GM18858 (cell line): Measurements from ENCODE around the gene PBX2.
A peak's percentile ranks its signal among the peaks of the same experiment; 100 is the strongest.
"Not testable (repeated sequence)": the region's sequence is repeated elsewhere in the genome, so short reads cannot be mapped to it uniquely, and the experiment has no call there.

Source experiments
- ATAC-seq: cut with Tn5 transposase; IDR thresholded peaks from one replicate; pipeline ENCODE4 v1.9.1; 2021; ENCODE audit not compliant: unreplicated experiment

Gene PBX2

DNA sequence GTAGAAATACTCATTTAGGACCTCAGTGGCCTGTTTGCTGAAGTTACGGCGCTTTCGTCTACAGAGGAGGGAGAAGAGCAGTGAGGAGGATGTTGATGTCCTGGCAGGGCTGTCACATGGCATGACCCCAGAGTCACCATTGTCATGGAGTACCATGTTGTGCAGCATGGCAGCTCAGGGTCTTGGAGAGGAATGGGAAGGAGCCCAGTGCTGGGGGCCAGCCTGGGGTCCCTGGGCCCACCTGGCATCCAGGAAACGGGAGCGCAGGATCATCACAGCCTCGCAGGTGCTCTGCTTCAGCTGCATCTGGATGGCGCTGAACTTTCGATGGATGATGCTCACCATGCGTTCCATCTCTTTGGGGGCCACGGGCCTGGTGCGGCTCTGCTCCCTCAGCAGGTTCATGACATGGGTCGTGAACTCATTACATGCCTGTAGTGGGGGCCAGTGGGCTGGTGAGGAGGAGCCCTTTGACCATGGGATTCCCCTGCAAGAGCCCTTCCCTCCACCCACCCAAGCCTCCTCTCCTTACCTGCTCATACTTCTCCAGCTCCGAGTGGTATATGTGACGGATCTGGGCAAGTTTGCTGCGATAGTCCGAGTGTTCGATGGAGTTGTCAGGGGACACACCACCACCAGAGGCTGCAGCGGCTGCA, 2.1 kb downstream of the PBX2 start:
- ATAC-seq = not testable (repeated sequence)

- no peak for ATAC-seq
Measured at GRCh38 chr6:32187009-32187709, 2.8 kb downstream of the PBX2 start.

GRCh38 chr6:32186151-32186840, 3.7 kb downstream of the PBX2 start:
- ATAC-seq = not testable (repeated sequence)

DNA sequence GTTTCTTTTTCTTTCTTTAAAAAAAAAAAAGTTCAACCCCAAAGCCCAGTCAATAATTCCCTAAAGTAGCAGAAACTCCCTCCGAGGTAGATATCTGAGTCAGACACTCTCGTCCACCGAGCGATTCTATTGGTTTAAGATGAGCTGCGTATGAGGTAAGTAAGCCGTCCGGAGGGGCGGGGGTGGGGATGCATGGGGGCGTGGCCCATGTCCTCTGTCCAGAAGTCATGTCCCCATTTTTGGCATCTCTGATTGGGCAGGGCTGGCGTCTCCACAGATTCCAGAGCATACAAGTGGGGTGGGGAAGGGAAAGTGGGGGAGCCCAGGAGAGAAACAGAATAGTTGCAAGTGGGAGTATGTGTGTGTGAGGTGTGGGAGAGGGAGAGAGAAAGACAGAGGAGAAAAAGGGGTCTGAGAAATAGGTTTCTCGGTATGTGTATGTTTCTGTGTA, 4.3 kb downstream of the PBX2 start:
- not testable (repeated sequence) for ATAC-seq

DNA sequence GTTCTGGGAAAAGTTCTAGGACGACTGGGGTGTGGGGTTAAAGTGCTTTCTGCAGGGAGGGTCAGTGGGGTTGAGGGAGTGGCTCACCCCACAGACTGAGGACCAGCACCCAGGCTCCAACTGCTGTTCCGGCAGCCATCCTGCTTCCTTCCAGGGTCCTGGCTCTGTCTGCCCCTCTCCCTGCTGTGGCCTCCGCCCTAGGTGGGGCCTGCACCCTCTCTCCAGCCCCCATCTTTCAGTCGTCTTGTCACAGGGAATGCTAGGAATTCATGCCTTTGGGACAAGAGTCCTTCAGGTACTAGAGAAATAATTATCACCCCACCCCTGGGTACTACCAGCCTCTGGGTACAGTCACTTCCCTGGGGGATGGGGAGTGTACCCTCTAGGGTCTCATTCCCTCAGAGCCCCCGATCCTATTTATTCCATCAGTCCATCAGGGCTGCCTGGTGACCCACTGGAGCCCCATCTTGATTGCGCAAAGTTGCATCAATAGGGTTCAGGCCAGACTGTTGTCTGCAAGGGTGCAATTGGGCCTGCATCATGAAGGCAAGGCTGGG, 5.8 kb downstream of the PBX2 start, which contains the start of gene AGER:
TSS of gene AGER (minus strand) at position 170 of the 557 bp plus-strand sequence. CDS start at position 139, 31 bp downstream.
- ATAC-seq = no peak

DNA sequence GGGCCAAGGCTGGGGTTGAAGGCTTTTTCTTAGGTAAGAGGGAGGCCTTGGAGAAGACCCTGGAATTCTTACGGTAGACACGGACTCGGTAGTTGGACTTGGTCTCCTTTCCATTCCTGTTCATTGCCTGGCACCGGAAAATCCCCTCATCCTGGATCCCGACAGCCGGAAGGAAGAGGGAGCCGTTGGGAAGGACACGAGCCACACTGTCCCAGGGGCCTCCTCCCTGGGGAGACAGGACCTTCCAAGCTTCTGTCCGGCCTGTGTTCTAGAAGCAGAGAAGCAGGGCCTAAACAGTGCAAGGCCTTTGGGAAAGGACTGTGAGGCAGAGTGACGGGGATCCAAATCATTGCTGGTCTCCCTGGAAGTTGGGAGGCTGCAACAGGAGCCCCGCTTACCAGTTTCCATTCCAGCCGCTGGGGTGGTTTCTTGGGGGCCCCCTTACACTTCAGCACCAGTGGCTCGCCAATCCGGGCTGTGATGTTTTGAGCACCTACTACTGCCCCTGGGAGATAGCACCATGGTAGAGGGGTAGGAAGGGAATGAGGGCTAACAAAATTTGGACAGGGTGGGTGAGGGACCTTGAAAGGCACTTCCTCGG, 6.4 kb downstream of the PBX2 start:
- no peak for ATAC-seq

DNA sequence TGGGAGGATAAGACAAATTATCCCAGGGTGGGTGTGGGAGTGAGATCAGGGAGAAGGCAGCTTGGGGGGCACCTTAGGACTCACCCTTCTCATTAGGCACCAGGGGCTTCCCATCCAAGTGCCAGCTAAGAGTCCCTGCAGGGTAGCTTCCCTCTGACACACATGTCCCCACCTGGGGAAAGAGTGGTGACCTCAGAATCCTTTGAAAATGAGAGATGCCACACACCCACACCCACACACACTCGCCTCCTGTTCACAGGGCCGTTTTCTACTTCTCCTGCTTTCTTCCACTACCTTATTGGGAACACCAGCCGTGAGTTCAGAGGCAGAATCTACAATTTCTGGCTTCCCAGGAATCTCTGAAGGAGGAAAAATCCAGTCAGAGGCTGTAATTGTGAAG, 7.0 kb downstream of the PBX2 start:
- no peak for ATAC-seq

DNA sequence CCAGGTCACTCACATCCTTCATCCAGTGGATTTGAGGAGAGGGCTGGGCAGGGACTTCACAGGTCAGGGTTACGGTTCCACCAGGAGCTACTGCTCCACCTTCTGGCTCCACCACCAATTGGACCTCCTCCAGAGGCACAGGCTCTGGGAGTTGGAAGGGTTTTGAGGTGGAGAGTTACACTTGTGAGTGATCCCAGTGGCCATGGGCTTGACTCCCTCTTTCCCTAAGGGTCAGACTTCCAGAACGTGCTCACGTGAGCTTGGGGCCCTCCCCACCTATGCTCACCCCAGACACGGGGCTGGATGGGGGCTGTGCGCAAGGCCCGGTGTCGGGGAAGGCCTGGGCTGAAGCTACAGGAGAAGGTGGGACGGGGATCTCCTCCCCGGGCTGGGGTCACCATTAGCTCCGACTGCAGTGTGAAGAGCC, 7.4 kb downstream of the PBX2 start:
- ATAC-seq = no peak

GRCh38 chr6:32181915-32182529, 8.0 kb downstream of the PBX2 start:
- ATAC-seq = no peak

DNA sequence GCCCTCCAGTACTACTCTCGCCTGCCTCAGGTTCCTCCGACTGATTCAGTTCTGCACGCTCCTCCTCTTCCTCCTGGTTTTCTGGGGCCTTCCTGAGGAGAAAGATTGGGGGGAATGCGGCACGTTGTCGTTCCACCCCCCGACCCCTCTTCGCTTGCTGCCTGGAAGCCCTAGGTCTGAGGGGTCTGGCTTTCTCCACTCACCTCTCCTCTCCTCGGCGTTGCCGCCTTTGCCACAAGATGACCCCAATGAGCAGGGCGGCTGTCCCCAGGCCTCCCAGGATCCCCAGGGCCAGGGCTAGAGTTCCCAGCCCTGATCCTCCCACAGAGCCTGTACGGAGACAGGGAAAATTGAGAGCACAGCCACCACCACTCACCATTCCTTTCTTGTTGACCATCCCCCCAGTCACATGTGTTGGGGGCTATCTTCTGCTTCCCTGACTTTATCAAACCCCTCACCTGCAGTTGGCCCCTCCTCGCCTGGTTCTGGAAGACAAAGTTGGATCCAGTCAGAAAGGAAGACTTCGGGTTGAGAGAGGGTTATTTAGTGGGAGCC, 8.8 kb downstream of the PBX2 start:
- no peak for ATAC-seq

- ATAC-seq = no peak
Measured at GRCh38 chr6:32179766-32180405, 10.1 kb downstream of the PBX2 start.

DNA sequence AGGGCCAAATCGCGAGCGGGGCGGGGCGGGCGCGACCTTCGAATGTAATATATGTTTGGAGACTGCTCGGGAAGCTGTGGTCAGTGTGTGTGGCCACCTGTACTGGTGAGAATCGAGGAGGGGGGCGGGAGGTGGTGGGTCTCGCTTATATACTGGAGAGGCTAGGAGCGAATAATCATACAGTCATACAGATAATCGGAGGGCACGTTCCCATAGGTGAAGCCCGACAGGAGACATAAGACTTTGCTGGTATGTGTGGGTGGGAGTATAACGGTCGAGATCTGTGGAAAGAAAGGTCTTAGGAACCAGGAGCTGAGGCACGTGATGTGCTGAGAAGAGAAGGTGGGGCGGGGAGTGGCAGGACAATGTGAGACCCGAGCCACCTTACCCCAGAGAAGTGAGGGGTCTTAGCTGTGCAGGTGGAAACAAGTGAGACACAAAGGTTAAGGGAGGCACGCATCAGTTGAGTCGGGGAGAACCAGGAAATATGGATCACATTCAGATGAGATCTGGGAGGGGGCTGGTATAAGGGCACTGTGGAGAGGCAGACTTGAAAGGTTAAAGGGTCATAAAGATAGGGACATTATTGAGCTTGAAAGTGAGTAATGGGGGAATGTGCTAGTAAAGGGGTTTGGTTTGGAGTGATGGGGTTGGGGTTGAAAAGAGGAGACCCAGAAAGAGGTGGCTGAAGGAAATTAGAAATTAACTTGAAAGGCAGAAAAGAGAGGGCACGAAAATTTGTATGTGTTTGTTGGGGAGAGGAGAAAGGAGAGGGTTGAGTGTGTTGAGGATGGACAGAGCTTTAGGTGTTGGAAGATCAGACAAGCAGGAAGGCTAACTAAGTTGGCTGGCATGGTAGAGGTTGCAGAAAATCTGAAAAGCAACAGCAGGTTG, 11.2 kb downstream of the PBX2 start:
- no peak for ATAC-seq

DNA sequence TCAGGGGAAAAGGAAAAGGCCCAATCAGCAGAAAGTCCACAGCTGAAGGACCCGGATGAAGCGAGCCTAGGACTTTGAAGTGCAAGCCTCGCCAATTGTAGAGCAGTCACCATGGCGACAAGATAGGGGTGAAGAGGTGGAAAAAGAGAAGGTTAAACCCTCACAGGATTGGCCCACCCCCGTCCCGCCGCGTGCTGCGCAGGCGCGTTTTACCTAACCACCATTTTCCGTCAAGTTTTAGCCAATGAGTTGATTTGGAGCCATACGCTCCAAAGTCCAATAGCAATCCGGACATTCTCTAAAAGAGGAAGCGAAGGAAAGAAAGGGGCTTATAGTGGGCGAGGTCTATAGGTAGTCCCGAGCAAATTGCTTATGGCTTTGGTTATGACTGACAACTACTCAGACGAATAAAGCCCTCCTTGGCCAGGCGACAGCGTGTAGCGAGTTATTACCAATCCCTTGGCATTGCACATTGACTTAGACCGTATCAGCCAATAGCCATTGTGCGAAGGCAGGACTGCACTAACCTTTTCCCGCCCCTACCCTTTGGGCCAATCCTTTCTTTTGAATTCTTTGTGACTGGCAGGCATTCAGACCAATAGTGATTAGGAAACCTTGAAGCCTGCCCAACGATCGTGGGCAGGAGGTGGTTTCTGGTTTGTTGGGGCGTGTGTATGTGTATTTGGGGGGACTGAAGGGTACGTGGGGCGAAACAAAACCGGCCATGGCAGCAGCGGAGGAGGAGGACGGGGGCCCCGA, 12.0 kb downstream of the PBX2 start, which contains the start of gene RNF5:
TSS of gene RNF5 (plus strand) at position 618 of the 759 bp plus-strand sequence. CDS start at position 725, 107 bp downstream.
- ATAC-seq = peak; percentile 66

DNA sequence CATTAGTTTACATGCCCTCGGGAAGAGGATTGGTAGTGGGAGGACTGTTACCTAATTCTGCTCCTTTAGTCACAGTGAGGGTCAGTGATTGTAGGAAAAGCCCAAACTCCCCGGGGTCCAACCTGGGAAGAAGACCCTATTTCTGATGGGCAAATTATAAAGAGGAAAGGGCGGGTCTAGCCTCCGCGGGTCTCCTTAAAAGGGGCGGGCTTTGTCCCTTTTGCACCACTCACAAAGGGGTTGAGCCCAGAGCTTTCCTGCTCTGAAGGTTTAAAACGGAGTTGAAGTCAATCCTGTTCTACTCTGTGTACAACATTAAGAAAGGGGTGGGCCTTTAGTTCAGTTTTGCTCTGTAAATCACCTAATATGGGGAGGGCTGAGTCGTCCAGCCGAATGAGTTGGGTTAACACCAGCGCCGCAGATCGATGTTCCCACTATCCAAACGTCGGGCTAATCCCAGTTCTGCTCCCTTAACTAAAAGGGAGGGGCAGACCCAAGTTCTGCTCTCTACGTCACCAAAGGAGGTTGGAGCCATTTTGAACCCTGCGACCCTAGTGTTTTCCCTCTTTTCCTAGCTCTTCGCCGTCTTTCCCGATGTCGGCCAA, 12.7 kb downstream of the PBX2 start:
- no peak for ATAC-seq

- ATAC-seq = no peak
Measured at GRCh38 chr6:32176476-32177182, 13.4 kb downstream of the PBX2 start.

DNA sequence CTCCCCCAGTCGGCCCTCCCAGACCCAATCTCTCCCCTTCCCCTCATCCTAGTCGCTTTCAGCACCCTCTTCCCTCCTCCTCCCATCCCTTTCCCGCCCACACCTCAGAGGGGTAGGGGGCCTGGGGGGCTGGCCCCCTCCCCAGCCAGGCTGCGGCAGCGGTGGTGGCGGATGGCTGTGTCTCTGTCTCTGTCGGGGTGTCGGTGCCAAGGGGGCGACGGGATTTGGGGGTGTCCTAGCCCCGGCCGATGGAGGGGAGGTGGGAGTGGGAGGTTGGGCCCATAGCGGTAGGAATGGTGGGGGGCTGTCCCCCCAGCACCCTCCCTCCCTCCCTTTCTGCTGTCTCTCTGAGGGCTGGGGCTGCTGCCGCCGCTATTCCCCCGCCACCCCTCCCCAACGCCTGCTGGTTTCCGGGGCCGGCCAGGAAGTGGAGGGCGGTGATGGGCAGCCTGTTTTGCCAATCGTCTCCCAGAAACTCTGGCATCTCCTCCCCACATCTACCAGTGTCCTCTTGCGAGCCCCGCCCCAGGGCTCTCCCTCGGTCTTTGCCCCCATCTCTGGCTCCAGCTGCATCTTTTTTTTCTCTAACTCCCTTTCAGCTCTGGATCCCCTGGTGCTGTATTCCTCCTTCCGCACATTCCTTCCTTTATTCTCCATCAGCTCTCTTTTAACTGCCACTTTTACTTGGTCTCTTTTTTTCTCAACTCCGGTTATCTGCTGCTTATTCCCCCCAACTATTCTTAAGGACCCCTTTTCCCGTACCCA, 14.1 kb downstream of the PBX2 start, which contains the start of gene AGPAT1:
TSS of gene AGPAT1 (minus strand) at position 374 of the 765 bp plus-strand sequence. CDS start 4,588 bp downstream, outside the sequence.
- ATAC-seq = no peak
